ENCODE results near the gene LGR4.

The LGR4 gene

GRCh38 chr11:27387362-27387761 lies 85.2 kb downstream of the LGR4 start:
- Histone ChIP-seq H3K4me1 (ENCODE audit: control insufficient read depth, insufficient read depth, low read length) (no peaks in the 10 kb centered on the region), H3K36me3 (ENCODE audit: control insufficient read depth, insufficient read depth, low read length) (no peaks in the 10 kb centered on the region), H3K4me3 (ENCODE audit: low read length) (no peak overlapping the region), H3K27ac (ENCODE audit: low read depth, low read length) (no peak overlapping the region), H3K9ac (ENCODE audit: low read length) (no peak overlapping the region), H3K27me3 (ENCODE audit: control insufficient read depth, insufficient read depth, low read length) (no peaks in the 10 kb centered on the region)

GRCh38 chr11:27386181-27386845 lies 86.3 kb downstream of the LGR4 start:
- H3K27ac ChIP-seq (ENCODE audit: low read depth, low read length), result no peak overlapping the region

DNA sequence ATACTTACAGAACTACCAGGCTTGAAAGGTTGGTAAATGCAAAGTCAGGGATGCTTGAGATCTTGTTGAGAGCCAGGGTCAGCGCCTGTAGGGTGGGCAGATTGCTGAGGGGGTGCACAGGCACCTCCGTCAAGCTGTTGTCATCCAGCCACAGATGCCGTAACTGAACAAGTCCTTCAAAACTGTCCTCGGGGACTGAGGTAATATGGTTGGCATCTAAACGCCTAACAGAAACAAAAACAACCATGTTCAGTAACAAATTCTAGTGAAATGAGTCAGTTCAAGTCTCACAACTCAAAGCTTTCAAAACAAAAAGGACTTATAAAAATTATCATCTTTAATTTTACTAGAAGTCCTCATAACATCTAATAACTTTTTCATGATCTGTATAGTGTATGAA lies 87.3 kb downstream of the LGR4 start:
- H3K4me1 ChIP-seq (ENCODE audit: control insufficient read depth, insufficient read depth, low read length), result no peaks in the 10 kb centered on the region
- H3K27ac ChIP-seq (ENCODE audit: low read depth, low read length), result no peak overlapping the region
- no peak overlapping the region for H3K4me3 ChIP-seq (ENCODE audit: low read length)
- no peaks in the 10 kb centered on the region for H3K27me3 ChIP-seq (ENCODE audit: control insufficient read depth, insufficient read depth, low read length)
- peaks cover 4% of the 10 kb centered on the region for H3K36me3 ChIP-seq (ENCODE audit: control insufficient read depth, insufficient read depth, low read length)
- H3K9ac ChIP-seq (ENCODE audit: low read length), result no peak overlapping the region

More at GRCh38 chr11:27386181-27386845, 86.3 kb downstream of the LGR4 start:
- H3K27me3 ChIP-seq (ENCODE audit: control insufficient read depth, insufficient read depth, low read length), result no peaks in the 10 kb centered on the region
- H3K36me3 ChIP-seq (ENCODE audit: control insufficient read depth, insufficient read depth, low read length), result peaks cover 1% of the 10 kb centered on the region
- H3K4me3 ChIP-seq (ENCODE audit: low read length), result no peak overlapping the region
- no peak overlapping the region for H3K9ac ChIP-seq (ENCODE audit: low read length)
- H3K4me1 ChIP-seq (ENCODE audit: control insufficient read depth, insufficient read depth, low read length), result no peaks in the 10 kb centered on the region

GRCh38 chr11:27384227-27384626 lies 88.4 kb downstream of the LGR4 start:
- no peak overlapping the region for H3K27ac ChIP-seq (ENCODE audit: low read depth, low read length)
- no peak overlapping the region for H3K4me3 ChIP-seq (ENCODE audit: low read length)
- no peaks in the 10 kb centered on the region for H3K4me1 ChIP-seq (ENCODE audit: control insufficient read depth, insufficient read depth, low read length)
- H3K36me3 ChIP-seq (ENCODE audit: control insufficient read depth, insufficient read depth, low read length), result peaks cover 4% of the 10 kb centered on the region
- no peaks in the 10 kb centered on the region for H3K27me3 ChIP-seq (ENCODE audit: control insufficient read depth, insufficient read depth, low read length)
- H3K9ac ChIP-seq (ENCODE audit: low read length), result no peak overlapping the region

GRCh38 chr11:27383645-27384044 lies 88.9 kb downstream of the LGR4 start:
- no peak overlapping the region for H3K27ac ChIP-seq (ENCODE audit: low read depth, low read length)
- no peaks in the 10 kb centered on the region for H3K4me1 ChIP-seq (ENCODE audit: control insufficient read depth, insufficient read depth, low read length)
- H3K4me3 ChIP-seq (ENCODE audit: low read length), result no peak overlapping the region
- no peaks in the 10 kb centered on the region for H3K27me3 ChIP-seq (ENCODE audit: control insufficient read depth, insufficient read depth, low read length)
- H3K36me3 ChIP-seq (ENCODE audit: control insufficient read depth, insufficient read depth, low read length), result peaks cover 6% of the 10 kb centered on the region
- H3K9ac ChIP-seq (ENCODE audit: low read length), result no peak overlapping the region

GRCh38 chr11:27381238-27381666 lies 91.3 kb downstream of the LGR4 start:
- Histone ChIP-seq H3K27me3 (ENCODE audit: control insufficient read depth, insufficient read depth, low read length) (no peaks in the 10 kb centered on the region), H3K4me3 (ENCODE audit: low read length) (no peak overlapping the region), H3K27ac (ENCODE audit: low read depth, low read length) (no peak overlapping the region), H3K4me1 (ENCODE audit: control insufficient read depth, insufficient read depth, low read length) (no peaks in the 10 kb centered on the region), H3K36me3 (ENCODE audit: control insufficient read depth, insufficient read depth, low read length) (peaks cover 6% of the 10 kb centered on the region), H3K9ac (ENCODE audit: low read length) (no peak overlapping the region)

- H3K27ac ChIP-seq (ENCODE audit: low read depth, low read length), result no peak overlapping the region
- no peak overlapping the region for H3K9ac ChIP-seq (ENCODE audit: low read length)
- no peak overlapping the region for H3K4me3 ChIP-seq (ENCODE audit: low read length)
- H3K27me3 ChIP-seq (ENCODE audit: control insufficient read depth, insufficient read depth, low read length), result no peaks in the 10 kb centered on the region
- H3K36me3 ChIP-seq (ENCODE audit: control insufficient read depth, insufficient read depth, low read length), result peaks cover 6% of the 10 kb centered on the region
- no peaks in the 10 kb centered on the region for H3K4me1 ChIP-seq (ENCODE audit: control insufficient read depth, insufficient read depth, low read length)
Measured at GRCh38 chr11:27380771-27381170, 91.8 kb downstream of the LGR4 start.

DNA sequence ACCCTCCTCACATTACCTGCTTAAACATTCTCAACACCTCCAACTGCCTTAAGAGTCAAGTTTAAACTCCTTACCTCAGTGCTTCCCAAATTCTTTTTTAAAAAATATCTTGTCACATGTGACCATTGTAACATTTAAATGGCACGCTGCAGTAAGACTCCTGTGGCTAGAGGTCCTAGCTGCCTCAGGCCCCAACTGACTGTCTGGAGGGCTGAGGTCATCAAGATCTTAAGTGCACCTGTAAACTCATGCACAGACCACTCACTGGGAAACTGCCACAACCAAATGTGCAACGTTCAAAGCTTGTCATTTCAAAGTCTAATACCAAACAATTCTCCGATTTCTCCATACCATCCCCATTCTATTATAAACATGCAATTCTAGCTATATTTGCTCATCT lies 93.1 kb downstream of the LGR4 start:
- Histone ChIP-seq H3K27ac (ENCODE audit: low read depth, low read length) (no peak overlapping the region), H3K36me3 (ENCODE audit: control insufficient read depth, insufficient read depth, low read length) (peaks cover 6% of the 10 kb centered on the region), H3K27me3 (ENCODE audit: control insufficient read depth, insufficient read depth, low read length) (no peaks in the 10 kb centered on the region), H3K4me3 (ENCODE audit: low read length) (no peak overlapping the region), H3K4me1 (ENCODE audit: control insufficient read depth, insufficient read depth, low read length) (no peaks in the 10 kb centered on the region), H3K9ac (ENCODE audit: low read length) (no peak overlapping the region)

- H3K27me3 ChIP-seq (ENCODE audit: control insufficient read depth, insufficient read depth, low read length), result no peaks in the 10 kb centered on the region
- no peak overlapping the region for H3K4me3 ChIP-seq (ENCODE audit: low read length)
- peaks cover 8% of the 10 kb centered on the region for H3K36me3 ChIP-seq (ENCODE audit: control insufficient read depth, insufficient read depth, low read length)
- H3K9ac ChIP-seq (ENCODE audit: low read length), result no peak overlapping the region
- H3K27ac ChIP-seq (ENCODE audit: low read depth, low read length), result no peak overlapping the region
- H3K4me1 ChIP-seq (ENCODE audit: control insufficient read depth, insufficient read depth, low read length), result no peaks in the 10 kb centered on the region
Measured at GRCh38 chr11:27375370-27375769, 97.2 kb downstream of the LGR4 start.

GRCh38 chr11:27373856-27374602 lies 98.6 kb downstream of the LGR4 start:
- no peak overlapping the region for H3K27ac ChIP-seq (ENCODE audit: low read depth, low read length)
- H3K4me1 ChIP-seq (ENCODE audit: control insufficient read depth, insufficient read depth, low read length), result peaks cover 7% of the 10 kb centered on the region
- no peak overlapping the region for H3K4me3 ChIP-seq (ENCODE audit: low read length)
- H3K27me3 ChIP-seq (ENCODE audit: control insufficient read depth, insufficient read depth, low read length), result no peaks in the 10 kb centered on the region
- no peak overlapping the region for H3K9ac ChIP-seq (ENCODE audit: low read length)
- H3K36me3 ChIP-seq (ENCODE audit: control insufficient read depth, insufficient read depth, low read length), result peaks cover 8% of the 10 kb centered on the region

DNA sequence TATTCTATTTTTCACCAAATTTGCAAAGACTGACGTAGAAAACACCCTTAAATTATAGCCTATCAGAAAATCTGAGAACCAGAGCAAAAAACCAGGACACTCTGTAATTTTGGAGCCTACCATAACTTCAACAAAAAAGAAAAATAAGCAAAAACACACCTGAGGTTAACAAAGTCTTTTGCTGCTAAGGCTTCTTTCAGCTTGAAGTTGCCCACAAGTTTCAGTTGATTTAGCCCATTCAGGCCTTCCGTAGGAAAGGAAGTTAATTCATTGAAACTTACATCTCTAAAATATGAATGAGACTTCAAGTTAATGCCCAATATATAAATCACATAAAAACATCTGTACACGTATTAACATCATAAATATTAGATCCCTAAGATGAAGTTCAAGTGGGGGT lies 99.2 kb downstream of the LGR4 start:
- H3K4me1 ChIP-seq (ENCODE audit: control insufficient read depth, insufficient read depth, low read length), result peaks cover 7% of the 10 kb centered on the region

DNA sequence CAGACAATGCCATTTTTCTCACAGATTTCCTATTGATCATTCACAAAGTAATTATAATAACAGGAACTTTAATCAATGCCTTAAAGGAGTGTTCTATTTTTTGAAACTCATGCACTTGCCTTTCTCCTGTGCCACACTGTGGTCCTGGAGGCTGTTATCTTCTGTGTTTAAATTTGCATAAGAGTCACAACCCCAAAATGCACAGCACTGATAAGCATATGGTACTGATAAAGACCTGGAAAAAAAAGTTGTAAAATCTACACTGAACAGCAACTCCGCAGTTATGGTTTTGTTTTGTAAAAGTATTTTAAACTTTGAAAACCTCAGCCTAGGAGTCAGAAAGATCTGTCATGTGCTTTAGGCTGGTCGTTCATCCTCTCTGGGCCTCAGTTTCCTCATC lies 100.4 kb downstream of the LGR4 start:
- no peaks in the 10 kb centered on the region for H3K27me3 ChIP-seq (ENCODE audit: control insufficient read depth, insufficient read depth, low read length)
- peaks cover 9% of the 10 kb centered on the region for H3K36me3 ChIP-seq (ENCODE audit: control insufficient read depth, insufficient read depth, low read length)
- H3K9ac ChIP-seq (ENCODE audit: low read length), result no peak overlapping the region
- peaks cover 7% of the 10 kb centered on the region for H3K4me1 ChIP-seq (ENCODE audit: control insufficient read depth, insufficient read depth, low read length)
- H3K27ac ChIP-seq (ENCODE audit: low read depth, low read length), result no peak overlapping the region
- H3K4me3 ChIP-seq (ENCODE audit: low read length), result no peak overlapping the region

More for the DNA sequence above, 99.2 kb downstream of the LGR4 start:
- H3K9ac ChIP-seq (ENCODE audit: low read length), result no peak overlapping the region
- H3K27ac ChIP-seq (ENCODE audit: low read depth, low read length), result no peak overlapping the region
- H3K27me3 ChIP-seq (ENCODE audit: control insufficient read depth, insufficient read depth, low read length), result no peaks in the 10 kb centered on the region
- H3K4me3 ChIP-seq (ENCODE audit: low read length), result no peak overlapping the region
- peaks cover 6% of the 10 kb centered on the region for H3K36me3 ChIP-seq (ENCODE audit: control insufficient read depth, insufficient read depth, low read length)

DNA sequence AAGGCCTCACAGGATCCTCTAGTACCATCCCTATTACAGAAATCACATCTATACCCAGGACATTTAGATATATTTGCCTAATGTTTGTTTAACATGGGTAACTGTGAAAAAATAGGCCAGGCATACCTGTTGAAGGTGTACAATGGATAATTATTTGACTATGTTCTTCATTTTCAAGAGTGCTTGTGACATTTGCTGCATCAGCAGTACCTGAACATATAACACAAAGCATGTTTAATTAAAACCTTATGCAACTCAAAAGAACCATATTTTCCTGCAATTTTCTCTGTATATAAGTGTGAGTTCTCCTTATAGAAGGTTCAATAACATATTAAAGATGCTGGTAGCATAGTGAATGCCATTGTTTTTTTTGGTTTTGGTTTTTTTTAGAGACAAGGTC lies 101.1 kb downstream of the LGR4 start:
- H3K4me1 ChIP-seq (ENCODE audit: control insufficient read depth, insufficient read depth, low read length), result peaks cover 7% of the 10 kb centered on the region

More for the DNA sequence above, 101.1 kb downstream of the LGR4 start:
- Histone ChIP-seq H3K27ac (ENCODE audit: low read depth, low read length) (no peak overlapping the region), H3K4me3 (ENCODE audit: low read length) (no peak overlapping the region), H3K36me3 (ENCODE audit: control insufficient read depth, insufficient read depth, low read length) (peaks cover 9% of the 10 kb centered on the region), H3K9ac (ENCODE audit: low read length) (no peak overlapping the region), H3K27me3 (ENCODE audit: control insufficient read depth, insufficient read depth, low read length) (no peaks in the 10 kb centered on the region)

Data from rectal smooth muscle tissue (tissue), 1 donor.